Esophagus muscularis mucosa (tissue), 4 donors: ENCODE measurements around the gene RAD51B.

Experiments
- CTCF ChIP-seq, 3 experiments: fragments of 200-600 bp in 2 of 3; fragments of 450-650 bp in 1 of 3; sonication (generic) in 2 of 3; IDR thresholded peaks; one replicate each; pipeline ENCODE4 v1.5.1; 2017 to 2019; ENCODE audit warnings: antibody characterized with exemption in 3 of 3, mild to moderate bottlenecking in 2 of 3, moderate library complexity in 1 of 3
- EP300 ChIP-seq: sonication (generic); formaldehyde crosslinking; IDR thresholded peaks from one replicate; pipeline ENCODE4 v1.6.1; 2017; ENCODE audit warnings: antibody characterized with exemption
- POLR2A ChIP-seq: fragments of 450-650 bp; IDR thresholded peaks from one replicate; pipeline ENCODE4 v1.6.1; 2017; ENCODE audit warnings: antibody characterized with exemption, moderate library complexity, mild to moderate bottlenecking, low read depth
- POLR2AphosphoS5 ChIP-seq, 2 donors: sonication (generic); formaldehyde crosslinking; IDR thresholded peaks; one replicate each; pipeline ENCODE4 v1.6.1; 2017; ENCODE audit warnings: antibody characterized with exemption in 2 of 2

GRCh38 chr14:68372368-68372767, 552.8 kb downstream of the RAD51B start:
- TF ChIP-seq CTCF (IDR thresholded peaks at IDR 0.05), result no peak
- TF ChIP-seq POLR2AphosphoS5 (IDR thresholded peaks at IDR 0.05), result no peak
- TF ChIP-seq POLR2A, result no peak
- TF ChIP-seq EP300, result no peak
